HepG2 (cell line): ENCODE measurements around the gene CORO7. TPM values are rescaled to one million over a fixed set of nuclear protein-coding genes. Genes with fewer than 3 reads are reported as not detected.

Experiments
- CBX5 ChIP-seq: sonication (generic); formaldehyde crosslinking; IDR thresholded peaks from 2 replicates; pipeline ENCODE4 v1.4.0; 2020; ENCODE audit warnings: missing genetic modification reagents, borderline replicate concordance
- LCORL ChIP-seq, 2 experiments: fragments of 450-650 bp in 1 of 2; sonication (generic) in 1 of 2; formaldehyde crosslinking in 1 of 2; IDR thresholded peaks; 2 replicates each; pipeline versions ENCODE4 v1.5.0 to v1.6.1; 2017 to 2020; ENCODE audit warnings: antibody characterized with exemption in 1 of 2, missing genetic modification reagents in 1 of 2
- TAF1 ChIP-seq: sonication (generic); formaldehyde crosslinking; IDR thresholded peaks from 2 replicates; pipeline ENCODE4 v1.4.0; 2020; ENCODE audit warnings: missing genetic modification reagents
- ZNF264 ChIP-seq: sonication (generic); formaldehyde crosslinking; IDR thresholded peaks from 2 replicates; pipeline ENCODE4 v1.4.0; 2020; ENCODE audit warnings: missing genetic modification reagents
- ZNF350 ChIP-seq: sonication (generic); formaldehyde crosslinking; IDR thresholded peaks from 2 replicates; pipeline ENCODE4 v1.4.0; 2020; ENCODE audit warnings: mild to moderate bottlenecking, low read depth, missing genetic modification reagents, borderline replicate concordance
- ZSCAN22 ChIP-seq: sonication (generic); formaldehyde crosslinking; IDR thresholded peaks from 2 replicates; pipeline ENCODE4 v1.4.0; 2020; ENCODE audit warnings: mild to moderate bottlenecking, missing genetic modification reagents
- polyA plus RNA-seq, 8 experiments: library from polyadenylated mRNA; depleted of rRNA in 3 of 8; stranded (reverse) in 7 of 8; unstranded in 1 of 8; fragments of >200 nt; fragmentation: Illumina TruSeq in 4 of 8; extraction: Trizol in 4 of 8; gene quantifications; 2 replicates each; pipeline versions ENCODE4 v1.2.1 to v1.2.3, GENCODE V29; 2011 to 2016; ENCODE audit warnings: low read depth in 4 of 8, missing spikeins in 1 of 8, mixed read lengths in 1 of 8; ENCODE audit not compliant: insufficient read depth in 1 of 8
- total RNA-seq, 5 experiments: library from RNA; depleted of rRNA; stranded (reverse); fragments of >200 nt; fragmentation: Illumina TruSeq; extraction: Trizol; gene quantifications; 2 replicates each; pipeline ENCODE4 v1.2.3, GENCODE V29; 2016; ENCODE audit warnings: low read depth in 1 of 5
- TF ChIP-seq, protein P1 (sequence below): sonication (generic); formaldehyde crosslinking; IDR thresholded peaks from 2 replicates; pipeline ENCODE4 v1.4.0; 2020; ENCODE audit warnings: missing genetic modification reagents, borderline replicate concordance
- TF ChIP-seq, protein P2 (sequence below): sonication (generic); formaldehyde crosslinking; IDR thresholded peaks from 2 replicates; pipeline ENCODE4 v1.5.1; 2020; ENCODE audit warnings: mild to moderate bottlenecking, missing genetic modification reagents, moderate library complexity
- TF ChIP-seq, protein P3 (sequence below): IDR thresholded peaks from 2 replicates; pipeline ENCODE4 v1.6.1; 2016
- TF ChIP-seq, protein P4 (sequence below): sonication (generic); formaldehyde crosslinking; IDR thresholded peaks from 2 replicates; pipeline ENCODE4 v1.4.0; 2020; ENCODE audit warnings: missing genetic modification reagents
- TF ChIP-seq, protein P5 (sequence below): sonication (generic); formaldehyde crosslinking; IDR thresholded peaks from 2 replicates; pipeline ENCODE4 v1.9.0; 2021; ENCODE audit warnings: missing genetic modification reagents, borderline replicate concordance

The CORO7 gene
- total and polyA plus RNA-seq, 2 of the 13 experiments (the other 11 are each of a cell fraction or from before 2014, with no cell fraction given): 9.9 to 14.3 TPM

DNA sequence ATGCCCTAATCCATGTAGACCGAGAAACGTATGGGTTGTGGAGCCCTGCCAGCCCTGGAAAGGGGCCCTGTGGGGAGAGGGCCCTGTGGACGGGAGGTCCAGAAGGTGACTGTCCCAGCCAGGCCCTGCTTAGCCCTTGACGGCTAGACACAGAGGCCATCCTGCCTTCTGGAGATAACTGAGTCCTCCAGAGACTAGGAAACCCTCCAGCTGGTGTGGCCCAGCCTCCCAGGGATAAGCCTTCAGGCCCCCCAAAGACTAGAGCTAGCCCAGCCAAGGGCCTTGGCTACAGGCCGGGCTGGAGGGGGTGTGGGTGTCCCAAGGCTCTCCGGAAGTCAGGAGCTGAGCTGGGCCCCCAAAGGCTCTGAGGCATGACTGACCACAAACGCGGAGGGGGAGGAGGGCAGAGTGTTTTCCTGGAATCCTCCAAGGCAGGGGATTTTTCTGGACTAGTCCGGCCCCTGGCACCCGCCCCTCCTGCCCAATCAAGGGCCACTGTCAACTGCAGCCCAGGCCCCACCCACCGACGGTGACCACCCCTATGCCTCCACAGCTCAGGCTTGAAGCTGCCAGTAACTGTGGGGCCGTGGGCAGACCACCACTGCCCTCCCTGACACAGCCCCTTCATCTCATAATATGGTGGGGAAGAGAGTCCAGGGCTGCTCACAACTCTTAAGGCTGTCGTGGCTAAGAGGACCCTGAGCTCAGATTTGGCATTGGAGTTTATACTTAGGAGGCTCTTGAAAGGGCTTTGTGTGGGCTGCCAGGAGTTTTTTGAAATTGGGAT is 45.6 kb downstream of the CORO7 start (continued):
- TF ChIP-seq, protein P1, sequence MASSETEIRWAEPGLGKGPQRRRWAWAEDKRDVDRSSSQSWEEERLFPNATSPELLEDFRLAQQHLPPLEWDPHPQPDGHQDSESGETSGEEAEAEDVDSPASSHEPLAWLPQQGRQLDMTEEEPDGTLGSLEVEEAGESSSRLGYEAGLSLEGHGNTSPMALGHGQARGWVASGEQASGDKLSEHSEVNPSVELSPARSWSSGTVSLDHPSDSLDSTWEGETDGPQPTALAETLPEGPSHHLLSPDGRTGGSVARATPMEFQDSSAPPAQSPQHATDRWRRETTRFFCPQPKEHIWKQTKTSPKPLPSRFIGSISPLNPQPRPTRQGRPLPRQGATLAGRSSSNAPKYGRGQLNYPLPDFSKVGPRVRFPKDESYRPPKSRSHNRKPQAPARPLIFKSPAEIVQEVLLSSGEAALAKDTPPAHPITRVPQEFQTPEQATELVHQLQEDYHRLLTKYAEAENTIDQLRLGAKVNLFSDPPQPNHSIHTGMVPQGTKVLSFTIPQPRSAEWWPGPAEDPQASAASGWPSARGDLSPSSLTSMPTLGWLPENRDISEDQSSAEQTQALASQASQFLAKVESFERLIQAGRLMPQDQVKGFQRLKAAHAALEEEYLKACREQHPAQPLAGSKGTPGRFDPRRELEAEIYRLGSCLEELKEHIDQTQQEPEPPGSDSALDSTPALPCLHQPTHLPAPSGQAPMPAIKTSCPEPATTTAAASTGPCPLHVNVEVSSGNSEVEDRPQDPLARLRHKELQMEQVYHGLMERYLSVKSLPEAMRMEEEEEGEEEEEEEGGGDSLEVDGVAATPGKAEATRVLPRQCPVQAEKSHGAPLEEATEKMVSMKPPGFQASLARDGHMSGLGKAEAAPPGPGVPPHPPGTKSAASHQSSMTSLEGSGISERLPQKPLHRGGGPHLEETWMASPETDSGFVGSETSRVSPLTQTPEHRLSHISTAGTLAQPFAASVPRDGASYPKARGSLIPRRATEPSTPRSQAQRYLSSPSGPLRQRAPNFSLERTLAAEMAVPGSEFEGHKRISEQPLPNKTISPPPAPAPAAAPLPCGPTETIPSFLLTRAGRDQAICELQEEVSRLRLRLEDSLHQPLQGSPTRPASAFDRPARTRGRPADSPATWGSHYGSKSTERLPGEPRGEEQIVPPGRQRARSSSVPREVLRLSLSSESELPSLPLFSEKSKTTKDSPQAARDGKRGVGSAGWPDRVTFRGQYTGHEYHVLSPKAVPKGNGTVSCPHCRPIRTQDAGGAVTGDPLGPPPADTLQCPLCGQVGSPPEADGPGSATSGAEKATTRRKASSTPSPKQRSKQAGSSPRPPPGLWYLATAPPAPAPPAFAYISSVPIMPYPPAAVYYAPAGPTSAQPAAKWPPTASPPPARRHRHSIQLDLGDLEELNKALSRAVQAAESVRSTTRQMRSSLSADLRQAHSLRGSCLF: no peak
- TF ChIP-seq ZNF264 (CRISPR knock-in tag) (peak; percentile 36; the same call in 1 of the 2 replicates), CBX5 (CRISPR knock-in tag) (no peak), TAF1 (CRISPR knock-in tag) (peak; percentile 50; the same call in 1 of the 2 replicates), ZNF350 (CRISPR knock-in tag) (peak; percentile 43; the same call in 1 of the 2 replicates), ZSCAN22 (CRISPR knock-in tag) (no peak), LCORL (IDR thresholded peaks at IDR 0.05) (no peak), LCORL (CRISPR knock-in tag; IDR thresholded peaks at IDR 0.05) (peak; percentile 22; the same call in 1 of the 2 replicates)
- TF ChIP-seq, protein P2, sequence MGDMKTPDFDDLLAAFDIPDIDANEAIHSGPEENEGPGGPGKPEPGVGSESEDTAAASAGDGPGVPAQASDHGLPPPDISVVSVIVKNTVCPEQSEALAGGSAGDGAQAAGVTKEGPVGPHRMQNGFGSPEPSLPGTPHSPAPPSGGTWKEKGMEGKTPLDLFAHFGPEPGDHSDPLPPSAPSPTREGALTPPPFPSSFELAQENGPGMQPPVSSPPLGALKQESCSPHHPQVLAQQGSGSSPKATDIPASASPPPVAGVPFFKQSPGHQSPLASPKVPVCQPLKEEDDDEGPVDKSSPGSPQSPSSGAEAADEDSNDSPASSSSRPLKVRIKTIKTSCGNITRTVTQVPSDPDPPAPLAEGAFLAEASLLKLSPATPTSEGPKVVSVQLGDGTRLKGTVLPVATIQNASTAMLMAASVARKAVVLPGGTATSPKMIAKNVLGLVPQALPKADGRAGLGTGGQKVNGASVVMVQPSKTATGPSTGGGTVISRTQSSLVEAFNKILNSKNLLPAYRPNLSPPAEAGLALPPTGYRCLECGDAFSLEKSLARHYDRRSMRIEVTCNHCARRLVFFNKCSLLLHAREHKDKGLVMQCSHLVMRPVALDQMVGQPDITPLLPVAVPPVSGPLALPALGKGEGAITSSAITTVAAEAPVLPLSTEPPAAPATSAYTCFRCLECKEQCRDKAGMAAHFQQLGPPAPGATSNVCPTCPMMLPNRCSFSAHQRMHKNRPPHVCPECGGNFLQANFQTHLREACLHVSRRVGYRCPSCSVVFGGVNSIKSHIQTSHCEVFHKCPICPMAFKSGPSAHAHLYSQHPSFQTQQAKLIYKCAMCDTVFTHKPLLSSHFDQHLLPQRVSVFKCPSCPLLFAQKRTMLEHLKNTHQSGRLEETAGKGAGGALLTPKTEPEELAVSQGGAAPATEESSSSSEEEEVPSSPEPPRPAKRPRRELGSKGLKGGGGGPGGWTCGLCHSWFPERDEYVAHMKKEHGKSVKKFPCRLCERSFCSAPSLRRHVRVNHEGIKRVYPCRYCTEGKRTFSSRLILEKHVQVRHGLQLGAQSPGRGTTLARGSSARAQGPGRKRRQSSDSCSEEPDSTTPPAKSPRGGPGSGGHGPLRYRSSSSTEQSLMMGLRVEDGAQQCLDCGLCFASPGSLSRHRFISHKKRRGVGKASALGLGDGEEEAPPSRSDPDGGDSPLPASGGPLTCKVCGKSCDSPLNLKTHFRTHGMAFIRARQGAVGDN (CRISPR knock-in tag): peak; percentile 56; the same call in 1 of the 2 replicates
- TF ChIP-seq, protein P3, sequence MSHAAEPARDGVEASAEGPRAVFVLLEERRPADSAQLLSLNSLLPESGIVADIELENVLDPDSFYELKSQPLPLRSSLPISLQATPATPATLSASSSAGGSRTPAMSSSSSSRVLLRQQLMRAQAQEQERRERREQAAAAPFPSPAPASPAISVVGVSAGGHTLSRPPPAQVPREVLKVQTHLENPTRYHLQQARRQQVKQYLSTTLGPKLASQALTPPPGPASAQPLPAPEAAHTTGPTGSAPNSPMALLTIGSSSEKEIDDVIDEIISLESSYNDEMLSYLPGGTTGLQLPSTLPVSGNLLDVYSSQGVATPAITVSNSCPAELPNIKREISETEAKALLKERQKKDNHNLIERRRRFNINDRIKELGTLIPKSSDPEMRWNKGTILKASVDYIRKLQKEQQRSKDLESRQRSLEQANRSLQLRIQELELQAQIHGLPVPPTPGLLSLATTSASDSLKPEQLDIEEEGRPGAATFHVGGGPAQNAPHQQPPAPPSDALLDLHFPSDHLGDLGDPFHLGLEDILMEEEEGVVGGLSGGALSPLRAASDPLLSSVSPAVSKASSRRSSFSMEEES (CRISPR knock-in tag): peak; percentile 51; the same call in 1 of the 2 replicates
- TF ChIP-seq, protein P4, sequence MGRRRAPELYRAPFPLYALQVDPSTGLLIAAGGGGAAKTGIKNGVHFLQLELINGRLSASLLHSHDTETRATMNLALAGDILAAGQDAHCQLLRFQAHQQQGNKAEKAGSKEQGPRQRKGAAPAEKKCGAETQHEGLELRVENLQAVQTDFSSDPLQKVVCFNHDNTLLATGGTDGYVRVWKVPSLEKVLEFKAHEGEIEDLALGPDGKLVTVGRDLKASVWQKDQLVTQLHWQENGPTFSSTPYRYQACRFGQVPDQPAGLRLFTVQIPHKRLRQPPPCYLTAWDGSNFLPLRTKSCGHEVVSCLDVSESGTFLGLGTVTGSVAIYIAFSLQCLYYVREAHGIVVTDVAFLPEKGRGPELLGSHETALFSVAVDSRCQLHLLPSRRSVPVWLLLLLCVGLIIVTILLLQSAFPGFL: no peak
- TF ChIP-seq, protein P5, sequence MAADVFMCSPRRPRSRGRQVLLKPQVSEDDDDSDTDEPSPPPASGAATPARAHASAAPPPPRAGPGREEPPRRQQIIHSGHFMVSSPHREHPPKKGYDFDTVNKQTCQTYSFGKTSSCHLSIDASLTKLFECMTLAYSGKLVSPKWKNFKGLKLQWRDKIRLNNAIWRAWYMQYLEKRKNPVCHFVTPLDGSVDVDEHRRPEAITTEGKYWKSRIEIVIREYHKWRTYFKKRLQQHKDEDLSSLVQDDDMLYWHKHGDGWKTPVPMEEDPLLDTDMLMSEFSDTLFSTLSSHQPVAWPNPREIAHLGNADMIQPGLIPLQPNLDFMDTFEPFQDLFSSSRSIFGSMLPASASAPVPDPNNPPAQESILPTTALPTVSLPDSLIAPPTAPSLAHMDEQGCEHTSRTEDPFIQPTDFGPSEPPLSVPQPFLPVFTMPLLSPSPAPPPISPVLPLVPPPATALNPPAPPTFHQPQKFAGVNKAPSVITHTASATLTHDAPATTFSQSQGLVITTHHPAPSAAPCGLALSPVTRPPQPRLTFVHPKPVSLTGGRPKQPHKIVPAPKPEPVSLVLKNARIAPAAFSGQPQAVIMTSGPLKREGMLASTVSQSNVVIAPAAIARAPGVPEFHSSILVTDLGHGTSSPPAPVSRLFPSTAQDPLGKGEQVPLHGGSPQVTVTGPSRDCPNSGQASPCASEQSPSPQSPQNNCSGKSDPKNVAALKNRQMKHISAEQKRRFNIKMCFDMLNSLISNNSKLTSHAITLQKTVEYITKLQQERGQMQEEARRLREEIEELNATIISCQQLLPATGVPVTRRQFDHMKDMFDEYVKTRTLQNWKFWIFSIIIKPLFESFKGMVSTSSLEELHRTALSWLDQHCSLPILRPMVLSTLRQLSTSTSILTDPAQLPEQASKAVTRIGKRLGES (CRISPR knock-in tag): no peak
